ENCODE results near the gene RHBDF2.

Gene RHBDF2

DNA sequence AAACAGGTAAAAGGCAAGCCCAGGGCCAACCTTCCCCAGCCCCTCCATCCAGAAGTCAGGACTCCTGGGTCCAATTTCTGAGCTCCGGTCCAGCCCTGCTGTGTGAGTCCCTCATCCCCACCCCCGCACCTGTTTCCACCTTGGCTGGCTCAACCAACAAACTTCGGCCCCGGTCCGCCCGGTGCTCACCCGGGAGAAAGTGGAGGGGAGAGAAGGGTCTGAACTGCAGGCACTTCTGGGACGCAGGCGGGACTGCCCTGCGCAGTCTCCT is 541 bp downstream of the RHBDF2 start:
- DNase-seq (ENCODE audit: low read depth) = no peak

- no peak for DNase-seq (ENCODE audit: low read depth)
These were observed 1.0 kb downstream of the RHBDF2 start for GRCh38 chr17:76500074-76500746.

DNA sequence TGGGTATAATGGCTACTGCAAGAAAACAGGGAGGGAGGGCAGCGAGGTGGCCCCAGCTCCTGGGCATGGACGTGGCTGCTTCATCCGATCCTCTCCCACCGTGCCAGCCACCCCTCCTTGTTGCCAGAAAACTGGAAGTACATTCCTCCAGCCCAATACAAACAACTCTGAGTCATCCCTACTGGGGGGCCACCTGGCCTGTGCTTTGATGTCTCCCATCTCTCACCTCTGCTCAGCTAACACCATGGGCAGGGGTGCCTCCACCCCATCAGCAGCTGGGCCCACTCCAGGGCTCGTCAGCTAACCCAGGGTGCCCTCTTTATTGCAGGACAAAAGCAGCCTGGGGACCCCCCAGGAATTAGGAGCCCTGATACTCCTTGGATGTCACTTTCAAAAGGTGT is 2.0 kb downstream of the RHBDF2 start:
- DNase-seq (ENCODE audit: low read depth) = no peak

DNA sequence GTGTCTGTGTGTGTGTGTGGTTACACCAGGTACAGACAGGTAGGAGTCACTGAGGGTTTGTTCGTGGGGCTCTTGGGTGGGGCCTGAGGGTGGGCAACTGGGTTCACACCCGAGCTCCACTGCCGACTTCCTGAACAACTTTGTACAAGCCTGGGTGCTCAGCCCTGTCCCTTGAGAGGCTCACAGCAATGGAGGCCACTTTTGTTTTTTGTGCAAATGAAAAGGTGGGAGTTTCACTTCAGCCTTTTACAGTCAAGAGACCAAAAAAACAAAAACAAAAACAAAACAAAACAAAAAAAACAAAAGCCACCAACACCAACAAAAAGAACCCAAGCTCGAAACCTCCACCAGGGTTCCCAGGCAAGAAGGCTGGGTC is 2.4 kb downstream of the RHBDF2 start:
- no peak for DNase-seq (ENCODE audit: low read depth)

DNA sequence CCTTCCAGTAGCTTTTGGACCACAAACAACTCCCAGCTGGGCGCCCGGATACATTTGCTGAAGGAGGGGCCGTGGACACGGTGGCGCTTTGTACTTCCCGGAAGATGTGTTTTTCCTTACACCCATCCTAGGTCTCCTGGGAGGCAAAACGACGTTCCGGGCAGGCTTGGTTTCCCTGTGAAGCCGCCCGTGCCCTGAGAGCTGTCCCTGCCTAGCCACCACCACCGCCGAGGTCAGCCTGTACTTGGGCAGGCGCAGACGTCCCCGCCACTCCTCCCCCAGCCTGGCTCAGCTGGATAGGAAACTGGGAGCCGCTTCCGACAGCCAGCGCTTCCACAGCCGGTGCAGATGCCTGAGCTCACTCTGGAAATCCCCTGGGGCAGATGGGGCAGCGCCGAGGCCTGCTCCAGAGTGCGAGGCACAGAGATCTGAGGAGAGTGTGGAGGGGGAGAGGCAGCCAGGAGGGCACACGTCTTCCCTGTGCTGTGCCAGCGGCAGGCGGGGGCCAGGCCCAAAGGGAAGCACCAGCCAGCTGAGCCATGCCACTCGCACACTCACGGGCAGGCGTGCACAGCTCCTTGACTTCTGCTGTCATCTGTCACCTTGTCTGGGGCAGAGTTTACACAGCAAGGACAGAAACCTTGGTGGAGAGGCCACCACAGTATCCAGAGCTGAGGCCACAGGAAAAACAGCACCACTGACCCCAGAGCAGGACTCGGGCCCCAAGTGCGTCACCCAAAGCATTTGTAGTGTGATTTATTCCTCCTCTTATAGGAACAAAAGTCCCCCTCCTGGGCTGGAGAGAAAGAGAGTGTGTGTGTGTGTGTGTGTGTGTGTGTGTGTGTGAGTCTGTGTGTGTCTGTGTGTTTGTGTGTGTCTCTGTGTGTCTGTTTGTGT is 3.0 kb downstream of the RHBDF2 start:
- DNase-seq (ENCODE audit: low read depth) = no peak

DNA sequence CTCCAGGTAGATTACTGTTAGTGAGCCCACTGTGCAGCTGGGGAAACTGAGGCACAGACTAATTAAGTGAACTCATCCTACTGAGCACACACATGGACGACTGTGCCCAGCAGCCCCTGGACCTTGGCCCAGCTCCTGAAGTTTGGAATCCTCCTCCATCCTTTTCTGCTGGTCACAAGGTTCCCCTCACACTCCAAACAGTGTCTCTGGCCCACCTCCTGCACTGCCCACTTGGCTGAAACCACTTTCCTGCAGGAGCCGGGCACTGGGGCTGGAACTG is 3.6 kb downstream of the RHBDF2 start:
- DNase-seq (ENCODE audit: low read depth) = no peak

DNA sequence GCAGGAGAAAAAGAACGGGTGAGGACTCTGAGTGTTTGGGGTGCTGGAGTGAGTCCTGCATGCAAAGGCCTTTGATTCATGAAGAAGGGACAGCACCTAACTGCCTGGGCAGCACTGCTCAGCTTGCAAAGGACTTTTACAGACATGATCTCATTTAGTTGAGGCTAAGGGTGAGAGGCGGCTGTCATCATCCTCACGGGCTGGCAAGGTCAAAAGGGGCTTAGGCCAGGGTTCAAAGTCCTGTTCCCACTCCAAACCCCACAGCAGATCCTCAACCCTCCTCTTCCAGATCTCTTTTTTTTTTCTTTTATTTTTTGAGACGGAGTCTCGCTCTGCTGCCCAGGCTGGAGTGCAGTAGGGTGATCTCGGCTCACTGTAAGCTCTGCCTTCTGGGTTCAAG is 4.8 kb downstream of the RHBDF2 start:
- DNase-seq (ENCODE audit: low read depth) = no peak

DNA sequence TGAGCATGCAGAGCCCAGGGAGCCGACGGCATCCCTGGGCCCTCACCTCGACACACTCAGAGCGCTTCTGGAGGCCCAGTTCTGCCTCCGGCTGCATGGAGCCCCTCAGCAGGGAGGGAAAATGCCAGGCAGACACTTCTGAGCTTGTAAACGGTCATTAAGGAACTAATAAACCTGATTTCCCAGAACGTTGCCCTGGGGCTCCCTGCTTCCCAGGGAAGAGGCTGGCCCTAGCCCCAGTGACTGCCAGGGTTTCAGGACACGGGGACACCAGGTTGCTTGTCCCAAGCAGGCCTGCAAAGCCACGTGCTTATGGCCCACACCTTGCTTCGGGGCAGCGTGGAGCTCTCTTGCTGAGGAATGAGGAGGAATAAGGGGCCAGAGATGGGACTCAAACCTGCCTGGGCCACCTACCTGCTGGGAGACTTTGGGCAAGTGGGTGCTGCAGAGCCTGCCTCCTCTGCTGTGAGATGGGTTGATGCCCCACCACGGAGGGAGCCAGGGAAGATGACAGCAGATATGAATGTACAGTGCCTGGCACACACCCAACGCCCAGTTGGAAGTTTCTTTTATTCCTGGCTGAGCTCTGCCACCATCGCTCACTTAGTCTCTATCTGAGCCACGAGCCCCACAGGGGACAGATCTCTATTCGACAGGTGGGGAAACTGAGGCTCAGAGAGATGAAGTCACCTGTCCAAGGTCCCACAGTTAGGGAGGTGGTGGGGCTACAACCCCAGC is 5.4 kb downstream of the RHBDF2 start:
- DNase-seq (ENCODE audit: low read depth) = no peak

- DNase-seq (ENCODE audit: low read depth) = no peak
These were observed 7.6 kb downstream of the RHBDF2 start for GRCh38 chr17:76493505-76494167.

DNA sequence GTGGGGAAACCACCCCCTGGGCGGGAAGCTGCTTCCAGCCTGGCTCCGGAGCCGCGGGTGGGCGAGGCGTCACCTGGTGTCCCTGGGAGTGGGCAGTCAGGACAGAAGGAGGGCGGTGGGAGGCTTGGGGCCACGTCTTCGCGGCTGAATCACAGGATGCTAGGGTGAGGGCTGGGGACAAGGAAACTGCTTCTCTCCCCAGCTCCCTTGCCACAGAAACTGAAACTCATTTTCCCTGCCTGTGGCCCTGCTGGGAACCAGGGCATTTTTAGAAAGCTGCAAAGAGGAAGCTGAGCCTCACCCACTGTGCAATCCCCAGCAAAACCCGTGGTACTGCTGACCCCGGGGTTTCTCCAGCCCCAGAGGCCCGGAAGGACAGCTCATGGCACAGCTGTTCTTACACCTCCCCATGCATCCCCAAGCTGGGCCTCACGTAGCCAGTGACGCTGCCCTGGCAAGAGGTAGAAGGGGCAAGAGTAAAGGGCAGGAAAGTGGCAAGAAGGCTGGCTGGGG is 8.2 kb downstream of the RHBDF2 start:
- no peak for DNase-seq (ENCODE audit: low read depth)

GRCh38 chr17:76492123-76492988 is 8.9 kb downstream of the RHBDF2 start:
- DNase-seq (ENCODE audit: low read depth) = no peak

GRCh38 chr17:76491271-76492122 is 9.7 kb downstream of the RHBDF2 start:
- no peak for DNase-seq (ENCODE audit: low read depth)

DNA sequence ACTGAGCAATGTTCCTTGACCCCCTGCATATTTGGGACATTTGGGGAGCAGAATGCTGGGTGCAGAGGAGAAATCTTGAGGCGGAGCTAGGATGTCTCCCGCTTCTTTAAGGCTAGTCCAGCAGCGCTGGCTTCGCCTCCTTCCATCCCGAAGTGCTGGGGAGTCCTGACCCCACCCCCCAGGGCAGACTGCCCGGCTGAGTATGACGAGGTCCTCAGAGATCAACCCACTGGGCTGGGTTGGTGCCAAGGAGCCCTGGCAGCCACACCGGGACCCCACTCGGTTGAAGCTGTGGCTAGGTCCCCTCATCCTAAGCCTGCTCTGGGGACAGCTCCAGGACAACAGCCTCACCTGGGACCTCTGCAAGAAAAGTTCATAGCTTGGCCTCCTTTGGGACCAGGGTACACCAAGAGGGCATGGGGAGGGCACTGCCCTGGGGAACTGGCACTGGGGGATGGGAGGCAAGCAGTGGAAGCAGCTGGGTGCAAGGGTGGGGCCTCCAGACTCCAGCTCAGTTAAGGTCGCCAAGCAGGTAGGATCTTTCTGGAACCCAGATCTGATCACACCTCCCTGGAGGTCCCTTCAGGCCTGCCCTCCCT is 11.0 kb downstream of the RHBDF2 start:
- no peak for DNase-seq (ENCODE audit: low read depth)

- DNase-seq (ENCODE audit: low read depth) = no peak
These were observed 13.6 kb downstream of the RHBDF2 start for GRCh38 chr17:76487451-76488192.

DNA sequence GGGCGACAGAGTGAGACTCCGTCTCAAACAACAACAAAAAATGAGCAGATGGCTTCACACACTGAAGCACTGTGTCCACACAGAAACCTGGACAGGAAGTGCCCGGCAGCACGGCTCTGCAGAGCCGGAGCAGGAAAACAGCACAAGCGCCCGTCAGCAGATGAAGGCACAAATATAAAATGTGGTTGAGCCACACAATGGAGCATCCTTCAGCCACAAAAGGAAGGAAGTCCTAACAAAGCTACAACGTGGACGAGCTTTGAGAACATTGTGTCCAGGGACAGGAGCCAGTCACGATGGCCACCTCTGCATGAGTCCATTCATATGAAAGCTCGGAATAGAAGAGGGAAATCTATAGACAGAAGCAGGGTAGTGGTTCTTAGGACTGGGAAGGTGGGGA is 15.7 kb downstream of the RHBDF2 start:
- no peak for DNase-seq (ENCODE audit: low read depth)

DNA sequence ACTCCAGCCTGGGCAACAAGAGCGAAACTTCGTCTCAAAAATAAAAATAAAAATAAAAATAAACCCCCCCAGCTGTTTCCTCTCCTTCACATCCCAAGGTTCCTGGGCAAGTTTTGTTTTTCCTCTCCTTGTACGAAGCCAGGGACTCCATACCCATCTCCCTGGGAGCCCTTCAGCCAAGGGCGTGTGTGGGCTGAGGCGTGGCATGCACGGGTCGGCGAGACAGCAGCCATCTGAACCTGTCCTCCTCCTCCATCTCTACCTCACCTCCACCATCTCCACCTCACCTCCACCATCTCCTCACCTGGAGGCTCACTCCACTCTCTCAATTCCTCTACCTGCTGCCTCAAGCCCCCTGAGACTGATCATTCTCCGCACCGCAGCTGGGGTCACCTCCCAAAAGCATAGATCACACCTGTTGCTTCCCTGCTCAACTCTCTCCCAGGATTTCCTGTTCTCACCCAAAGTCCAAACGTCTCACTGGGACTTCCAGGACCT is 16.9 kb downstream of the RHBDF2 start:
- no peak for DNase-seq (ENCODE audit: low read depth)

GRCh38 chr17:76481071-76481655 is 20.1 kb downstream of the RHBDF2 start:
- no peak for DNase-seq (ENCODE audit: low read depth)

DNA sequence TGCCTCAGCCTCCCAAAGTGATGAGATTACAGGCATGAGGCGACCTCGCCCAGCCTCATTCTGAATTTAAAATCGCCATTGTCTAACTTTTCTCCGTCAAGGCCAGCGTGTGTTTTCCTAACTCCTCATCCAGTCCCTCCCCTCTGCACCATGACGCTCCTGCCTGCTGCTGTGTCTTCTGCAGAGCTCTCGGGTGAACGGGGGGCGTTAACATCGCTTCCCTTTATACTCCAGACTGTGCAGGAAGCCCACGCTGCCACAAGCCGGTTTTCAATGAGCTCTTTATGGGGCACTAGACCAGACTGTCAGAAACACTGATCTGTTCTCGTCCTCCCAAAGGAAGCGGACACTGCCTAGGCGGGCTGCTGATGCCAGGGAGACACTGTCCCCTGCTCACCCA is 20.6 kb downstream of the RHBDF2 start:
- DNase-seq (ENCODE audit: low read depth) = no peak

GRCh38 chr17:76479515-76480060 is 21.6 kb downstream of the RHBDF2 start:
- DNase-seq (ENCODE audit: low read depth) = no peak
